Measurements from ENCODE around the gene CYTH3. TPM values are rescaled to one million over a fixed set of nuclear protein-coding genes. Genes with fewer than 3 reads are reported as not detected.

Gene CYTH3
- total and polyA plus RNA-seq, 2 experiments from 2014 or later = 11.9 to 15.7 TPM

DNA sequence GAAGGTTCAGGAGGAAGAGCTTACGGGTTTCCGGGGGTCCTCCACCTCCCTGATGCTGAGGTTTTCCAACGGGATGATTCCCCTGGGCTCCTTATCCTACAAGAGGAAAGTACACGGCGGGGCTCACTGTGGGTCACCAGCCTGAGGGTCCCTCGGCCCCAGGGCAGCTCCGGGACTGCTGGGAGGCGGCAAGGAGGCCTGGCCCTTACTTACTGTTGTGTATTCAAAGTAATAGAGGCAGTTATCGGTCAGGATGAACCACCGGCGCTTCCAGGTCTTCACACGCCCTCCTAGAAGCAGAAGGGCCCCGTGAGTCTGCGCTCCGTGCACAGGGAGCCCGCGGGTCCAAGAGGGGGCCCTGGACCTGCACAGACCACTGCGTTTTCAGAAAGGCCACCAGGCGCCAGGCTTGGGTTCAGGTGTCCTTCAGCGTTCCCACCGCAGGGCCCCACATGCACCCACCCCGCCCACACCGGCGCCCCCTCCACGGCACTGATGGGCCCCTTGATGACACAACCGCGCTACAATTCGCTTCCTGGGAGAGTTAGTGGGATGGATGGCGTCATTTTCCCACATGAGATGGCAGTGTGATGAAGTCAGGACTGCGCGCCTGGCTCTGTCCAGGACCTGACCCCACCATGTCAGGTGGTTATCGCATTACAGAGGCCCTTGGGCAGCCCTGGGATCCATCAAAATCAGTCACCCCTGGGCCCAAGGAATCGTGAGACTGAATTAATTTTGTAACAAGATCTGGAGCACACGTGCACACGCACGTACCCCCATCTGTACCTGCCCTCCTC is 106.7 kb downstream of the CYTH3 start:
- Histone ChIP-seq H3K9me2 (replicated peaks; ENCODE audit: insufficient read depth) (no peaks in the 10 kb centered on the region), H3K9me3 (ENCODE audit: low read depth) (no peaks in the 10 kb centered on the region), H2AFZ (no peak overlapping the region), H3K79me2 (no peaks in the 10 kb centered on the region), H3K4me1 (ENCODE audit: insufficient read depth) (no peaks in the 10 kb centered on the region), H3K27me3 (no peaks in the 10 kb centered on the region), H3K4me3 (no peak overlapping the region), H3K27ac (no peak overlapping the region), H4K20me1 (ENCODE audit: insufficient read depth, poor library complexity, severe bottlenecking) (no peaks in the 10 kb centered on the region), H3K36me3 (replicated peaks; ENCODE audit: insufficient read depth, low read depth) (no peaks in the 10 kb centered on the region), H3K4me2 (no peak overlapping the region)
- no peak for DNase-seq (ENCODE audit: low spot score)
- TF ChIP-seq EZH2 (IDR thresholded peaks at IDR 0.05; ENCODE audit: borderline replicate concordance) (no peak), EZH2phosphoT487 (IDR thresholded peaks at IDR 0.05; ENCODE audit: low read depth, severe bottlenecking, unreplicated experiment) (no peak)
- TF ChIP-seq, protein P1, sequence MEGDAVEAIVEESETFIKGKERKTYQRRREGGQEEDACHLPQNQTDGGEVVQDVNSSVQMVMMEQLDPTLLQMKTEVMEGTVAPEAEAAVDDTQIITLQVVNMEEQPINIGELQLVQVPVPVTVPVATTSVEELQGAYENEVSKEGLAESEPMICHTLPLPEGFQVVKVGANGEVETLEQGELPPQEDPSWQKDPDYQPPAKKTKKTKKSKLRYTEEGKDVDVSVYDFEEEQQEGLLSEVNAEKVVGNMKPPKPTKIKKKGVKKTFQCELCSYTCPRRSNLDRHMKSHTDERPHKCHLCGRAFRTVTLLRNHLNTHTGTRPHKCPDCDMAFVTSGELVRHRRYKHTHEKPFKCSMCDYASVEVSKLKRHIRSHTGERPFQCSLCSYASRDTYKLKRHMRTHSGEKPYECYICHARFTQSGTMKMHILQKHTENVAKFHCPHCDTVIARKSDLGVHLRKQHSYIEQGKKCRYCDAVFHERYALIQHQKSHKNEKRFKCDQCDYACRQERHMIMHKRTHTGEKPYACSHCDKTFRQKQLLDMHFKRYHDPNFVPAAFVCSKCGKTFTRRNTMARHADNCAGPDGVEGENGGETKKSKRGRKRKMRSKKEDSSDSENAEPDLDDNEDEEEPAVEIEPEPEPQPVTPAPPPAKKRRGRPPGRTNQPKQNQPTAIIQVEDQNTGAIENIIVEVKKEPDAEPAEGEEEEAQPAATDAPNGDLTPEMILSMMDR (IDR thresholded peaks at IDR 0.05; ENCODE audit: poor library complexity) = no peak
- WGBS (ENCODE audit: low lambda C conversion rate, missing lambda C conversion rate) = 88% methylated on average over 29 of the region's 36 CpGs

GRCh38 chr7:6165075-6165474 is 107.3 kb downstream of the CYTH3 start:
- Histone ChIP-seq H3K4me1 (ENCODE audit: insufficient read depth) (no peaks in the 10 kb centered on the region), H4K20me1 (ENCODE audit: insufficient read depth, poor library complexity, severe bottlenecking) (no peaks in the 10 kb centered on the region), H3K4me2 (no peak overlapping the region), H3K9me2 (replicated peaks; ENCODE audit: insufficient read depth) (no peaks in the 10 kb centered on the region), H3K36me3 (replicated peaks; ENCODE audit: insufficient read depth, low read depth) (no peaks in the 10 kb centered on the region), H3K4me3 (no peak overlapping the region), H3K27me3 (no peaks in the 10 kb centered on the region), H3K27ac (no peak overlapping the region), H3K79me2 (no peaks in the 10 kb centered on the region), H2AFZ (no peak overlapping the region), H3K9me3 (ENCODE audit: low read depth) (no peaks in the 10 kb centered on the region)
- TF ChIP-seq EZH2phosphoT487 (IDR thresholded peaks at IDR 0.05; ENCODE audit: low read depth, severe bottlenecking, unreplicated experiment) (no peak), EZH2 (IDR thresholded peaks at IDR 0.05; ENCODE audit: borderline replicate concordance) (no peak)
- TF ChIP-seq, protein P1 (IDR thresholded peaks at IDR 0.05; ENCODE audit: poor library complexity) = no peak
- WGBS (ENCODE audit: low lambda C conversion rate, missing lambda C conversion rate) = 97% methylated on average over 11 of the region's 19 CpGs
- DNase-seq (ENCODE audit: low spot score) = no peak

GRCh38 chr7:6164491-6164890 is 107.9 kb downstream of the CYTH3 start:
- Histone ChIP-seq H3K79me2 (no peaks in the 10 kb centered on the region), H2AFZ (no peak overlapping the region), H3K9me3 (ENCODE audit: low read depth) (no peaks in the 10 kb centered on the region), H3K27me3 (no peaks in the 10 kb centered on the region), H3K4me3 (no peak overlapping the region), H3K27ac (no peak overlapping the region), H4K20me1 (ENCODE audit: insufficient read depth, poor library complexity, severe bottlenecking) (no peaks in the 10 kb centered on the region), H3K9me2 (replicated peaks; ENCODE audit: insufficient read depth) (no peaks in the 10 kb centered on the region), H3K4me2 (no peak overlapping the region), H3K4me1 (ENCODE audit: insufficient read depth) (no peaks in the 10 kb centered on the region), H3K36me3 (replicated peaks; ENCODE audit: insufficient read depth, low read depth) (no peaks in the 10 kb centered on the region)
- TF ChIP-seq, protein P1 (IDR thresholded peaks at IDR 0.05; ENCODE audit: poor library complexity) = no peak
- no peak for TF ChIP-seq EZH2phosphoT487 (IDR thresholded peaks at IDR 0.05; ENCODE audit: low read depth, severe bottlenecking, unreplicated experiment)
- TF ChIP-seq EZH2 (IDR thresholded peaks at IDR 0.05; ENCODE audit: borderline replicate concordance) = no peak
- WGBS (ENCODE audit: low lambda C conversion rate, missing lambda C conversion rate) = 87% methylated on average over 24 of the region's 28 CpGs
- DNase-seq (ENCODE audit: low spot score) = no peak

All from hepatocyte (in vitro differentiated cells).